ENCODE data around the gene BFSP2. TPM values are rescaled to one million over a fixed set of nuclear protein-coding genes. Genes with fewer than 3 reads are reported as not detected.

The BFSP2 gene
- polyA plus RNA-seq, 1 donor = not detected

DNA sequence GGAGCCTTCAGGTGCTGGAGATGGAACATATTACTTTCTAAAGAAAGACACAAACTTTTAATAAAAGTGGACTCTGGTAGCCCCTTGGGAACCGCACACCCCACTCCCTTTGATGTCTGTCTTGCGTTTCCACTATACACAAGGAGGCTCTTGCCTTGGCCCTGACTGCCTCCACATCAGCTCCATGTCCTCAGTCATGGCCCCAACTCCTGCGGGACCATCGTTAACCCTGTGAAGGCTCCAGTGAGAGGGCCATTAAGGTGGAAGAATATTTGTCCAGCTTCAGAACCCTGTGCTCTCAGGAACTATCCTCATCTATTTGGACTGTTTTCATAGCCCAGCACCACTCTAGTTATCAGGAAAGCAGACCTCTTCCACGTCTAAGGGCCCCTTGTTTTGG is 16.1 kb upstream of the BFSP2 start:
- no peak for DNase-seq (ENCODE audit: low read depth)

DNA sequence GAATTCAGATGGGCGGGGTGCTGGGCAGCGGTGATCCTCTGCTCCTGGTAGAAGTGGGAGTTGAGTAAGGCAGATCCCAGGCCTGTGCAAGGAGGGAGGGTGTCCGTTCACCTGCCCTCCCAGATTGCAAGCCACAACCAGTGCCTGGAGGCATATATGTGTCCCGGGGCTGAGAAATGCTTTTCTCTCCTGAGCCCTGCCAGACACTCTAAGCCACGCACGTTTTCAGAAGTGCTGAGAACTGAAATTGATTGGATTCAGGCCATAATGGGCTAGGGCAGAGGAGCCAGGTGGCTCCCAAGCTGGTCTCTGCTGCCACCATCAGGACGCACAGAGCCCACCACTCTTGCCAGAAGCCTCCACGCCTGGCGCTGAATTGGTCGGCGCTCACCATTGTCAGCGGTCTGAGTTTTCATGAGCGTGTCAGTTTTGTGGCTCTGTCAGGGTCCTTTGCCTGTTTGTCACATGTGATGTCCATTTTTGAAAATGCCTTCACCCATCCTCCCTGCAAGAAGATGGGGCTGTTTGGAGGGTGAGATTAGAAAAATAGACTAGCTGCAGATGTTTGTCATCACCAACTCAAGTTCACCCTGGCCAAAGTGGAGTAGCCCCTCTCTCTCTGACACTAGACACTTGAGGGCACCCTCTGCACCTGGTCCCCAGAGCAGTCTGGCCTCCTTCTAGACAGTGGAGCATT is 15.4 kb upstream of the BFSP2 start:
- peak; percentile 43 for DNase-seq (ENCODE audit: low read depth)

DNA sequence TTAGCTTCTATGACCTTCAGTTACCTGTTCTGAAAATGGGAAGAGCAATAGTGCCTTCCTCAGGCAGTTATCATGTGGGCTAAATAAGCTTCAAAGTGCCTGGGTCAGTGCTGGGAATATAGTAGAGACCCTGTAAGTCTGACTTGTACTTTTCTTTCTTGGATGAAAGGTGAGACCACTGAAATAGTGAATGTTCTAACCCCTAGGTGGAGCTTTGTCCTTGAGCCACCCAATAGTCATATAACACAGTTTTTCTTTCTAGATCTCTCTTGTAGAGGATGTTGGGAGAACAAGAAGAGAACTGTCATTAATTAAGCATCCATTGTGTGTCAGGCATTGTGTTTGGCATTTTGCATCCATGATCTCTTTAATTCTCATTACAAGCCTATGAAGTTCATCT is 13.0 kb upstream of the BFSP2 start:
- DNase-seq (ENCODE audit: low read depth) = no peak

DNA sequence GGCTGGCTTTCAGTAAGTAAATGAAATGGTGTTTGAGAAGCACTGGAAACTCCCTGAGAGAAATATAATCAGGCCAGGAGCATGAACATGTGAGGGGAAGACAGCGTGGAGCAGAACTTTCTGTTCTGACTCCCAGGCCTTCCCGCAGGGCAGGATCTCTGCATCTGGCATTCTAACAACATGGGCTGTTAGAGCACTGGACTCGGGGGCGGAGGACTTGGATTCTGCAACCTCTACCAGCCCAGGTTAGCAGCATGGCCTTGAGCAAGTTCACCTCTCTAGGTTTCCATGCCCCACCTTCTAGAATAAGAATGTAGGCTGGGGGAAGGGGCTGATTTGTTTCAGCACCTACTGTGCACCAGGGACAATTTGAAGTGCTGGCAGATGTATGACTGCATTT is 12.5 kb upstream of the BFSP2 start:
- no peak for DNase-seq (ENCODE audit: low read depth)

DNA sequence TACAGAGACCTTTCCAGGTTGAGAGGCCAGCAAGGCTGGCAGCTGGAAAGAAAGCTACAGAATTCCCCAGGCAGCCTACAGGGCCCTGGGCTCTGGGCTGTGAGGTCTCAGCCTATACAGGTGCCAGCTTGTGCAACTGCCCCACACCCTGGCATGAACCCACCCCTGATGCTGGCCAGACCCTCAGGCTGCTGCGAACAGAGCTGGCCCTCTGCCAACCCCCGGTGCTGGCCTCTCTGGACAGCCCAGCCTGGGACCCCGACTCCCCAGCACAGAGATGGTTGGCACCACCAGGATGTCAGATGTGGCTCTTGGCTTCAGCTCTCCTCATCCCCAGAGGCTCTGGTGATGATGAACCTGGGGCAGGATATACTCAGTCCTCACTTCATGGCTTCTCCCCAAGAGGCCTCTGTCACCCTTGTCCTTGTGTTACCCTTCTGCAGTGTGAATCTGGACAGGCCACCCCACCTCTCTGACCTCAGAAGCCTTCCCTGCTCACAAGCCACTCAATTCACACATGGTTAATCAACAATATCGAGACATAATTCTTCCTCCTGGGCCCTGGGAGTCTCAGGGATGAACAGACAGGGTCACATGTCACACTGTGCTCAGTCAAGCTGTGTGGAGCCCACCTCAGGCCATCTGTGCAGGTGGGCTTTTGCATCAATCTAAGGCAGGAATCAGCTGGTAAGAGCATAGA is 11.0 kb upstream of the BFSP2 start:
- DNase-seq (ENCODE audit: low read depth) = no peak

DNA sequence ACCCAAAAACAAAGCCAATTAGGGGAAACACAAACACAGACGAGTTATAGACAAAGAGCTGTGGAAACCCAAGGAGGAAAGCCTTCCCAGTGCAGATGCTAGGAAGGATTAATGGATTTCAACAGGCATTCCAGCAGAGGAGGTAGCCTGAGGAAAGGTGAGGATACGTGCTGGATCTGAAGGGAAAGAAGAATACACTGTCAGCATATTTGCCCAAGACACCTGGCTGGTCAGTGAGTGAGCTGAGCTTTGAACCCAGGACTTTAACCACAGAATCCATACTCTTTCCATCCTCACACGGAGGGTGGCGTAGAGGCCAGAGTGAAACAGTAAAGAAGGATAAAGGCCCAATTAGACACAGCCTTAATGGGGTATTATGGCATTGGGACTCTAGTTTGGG is 9.1 kb upstream of the BFSP2 start:
- no peak for DNase-seq (ENCODE audit: low read depth)

DNA sequence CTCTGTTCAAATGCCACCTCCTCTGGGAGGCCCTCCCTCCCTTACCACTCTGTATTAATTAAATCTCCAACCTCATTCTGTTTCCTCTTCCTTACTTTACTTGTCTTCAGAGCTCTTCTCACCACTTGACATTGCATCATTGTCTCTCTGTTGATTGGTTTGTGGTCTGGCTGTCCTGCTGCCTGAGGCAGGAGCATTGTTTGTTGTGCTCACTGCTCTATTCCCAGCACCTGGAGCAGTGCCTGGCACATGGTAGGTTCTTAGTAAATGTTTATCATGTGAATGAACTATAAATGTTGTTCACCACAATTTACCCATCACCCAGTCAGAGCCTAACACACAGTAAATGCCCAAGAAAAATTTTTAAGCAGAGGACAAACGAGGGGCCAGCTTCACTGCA is 6.7 kb upstream of the BFSP2 start:
- no peak for DNase-seq (ENCODE audit: low read depth)

DNA sequence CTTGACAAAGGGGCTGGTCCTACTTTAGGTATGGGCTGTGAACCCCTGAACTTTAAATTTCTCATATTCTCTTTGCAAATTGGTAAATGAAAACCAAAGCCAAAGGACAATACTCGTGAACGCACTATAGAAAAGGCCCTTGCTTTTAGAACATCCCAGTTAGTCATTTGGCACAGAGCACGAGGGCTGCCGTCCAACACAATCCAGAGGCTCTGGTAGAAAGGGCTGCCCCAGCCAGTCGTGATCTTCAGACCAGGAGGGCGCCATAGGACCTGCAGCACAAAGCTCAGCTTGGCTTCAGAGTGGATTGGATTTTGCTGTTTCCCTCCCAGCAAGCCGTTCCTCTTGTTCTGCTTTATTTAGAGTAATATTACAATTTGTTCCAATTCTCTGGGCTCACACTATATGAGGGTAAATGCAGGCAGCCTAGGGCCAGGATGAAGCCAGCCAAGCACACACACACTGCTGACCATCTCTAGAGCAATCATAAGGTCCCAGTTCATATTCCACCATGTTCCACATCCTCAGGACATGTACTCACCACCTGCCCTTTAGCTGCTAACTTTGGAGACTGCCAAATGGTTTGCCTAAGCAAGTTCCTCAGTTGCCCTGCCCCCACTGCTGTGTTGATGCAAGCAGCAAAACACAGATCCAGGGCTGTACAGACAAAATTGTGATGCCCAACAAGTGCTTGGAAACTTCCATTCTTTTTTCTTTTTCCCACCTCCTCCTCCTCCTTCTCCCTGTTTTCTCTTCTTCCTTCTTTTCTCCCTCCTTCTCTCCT is 6.0 kb upstream of the BFSP2 start:
- no peak for DNase-seq (ENCODE audit: low read depth)

DNA sequence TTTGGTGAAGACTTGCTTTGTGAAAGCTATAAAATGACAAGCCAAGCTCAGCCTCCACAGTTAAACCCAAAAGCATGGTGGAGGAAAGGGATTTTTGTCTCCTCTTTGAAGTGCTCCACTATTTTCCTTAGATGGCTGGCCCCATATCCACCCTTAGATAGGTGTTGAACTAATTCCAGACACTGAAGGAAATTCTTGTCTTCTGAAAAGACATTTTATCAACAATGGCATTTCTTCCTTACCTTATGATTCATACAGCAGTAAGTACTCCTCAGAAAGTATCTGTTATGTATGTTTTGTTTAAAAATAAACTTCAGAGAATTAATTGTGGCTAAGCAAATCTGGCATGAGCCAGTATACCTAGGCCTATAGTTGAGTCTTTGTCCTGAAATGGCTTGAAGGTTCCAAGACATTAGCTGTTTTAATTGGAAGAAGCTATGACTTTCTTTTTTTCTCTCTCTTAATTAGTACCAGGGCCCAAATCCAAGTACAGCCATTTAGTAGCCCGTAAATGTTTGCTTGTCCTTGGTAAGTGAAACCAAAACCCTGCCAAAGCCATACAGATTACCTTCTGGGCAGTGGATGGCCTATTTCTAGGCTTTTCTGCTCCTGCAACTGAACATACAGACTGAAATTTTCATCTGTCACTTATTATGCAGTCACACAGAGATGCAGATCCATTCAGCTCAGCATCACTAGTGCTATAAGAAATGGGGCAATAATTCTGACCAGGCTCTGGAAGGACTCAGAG is 5.1 kb upstream of the BFSP2 start:
- DNase-seq (ENCODE audit: low read depth) = no peak

DNA sequence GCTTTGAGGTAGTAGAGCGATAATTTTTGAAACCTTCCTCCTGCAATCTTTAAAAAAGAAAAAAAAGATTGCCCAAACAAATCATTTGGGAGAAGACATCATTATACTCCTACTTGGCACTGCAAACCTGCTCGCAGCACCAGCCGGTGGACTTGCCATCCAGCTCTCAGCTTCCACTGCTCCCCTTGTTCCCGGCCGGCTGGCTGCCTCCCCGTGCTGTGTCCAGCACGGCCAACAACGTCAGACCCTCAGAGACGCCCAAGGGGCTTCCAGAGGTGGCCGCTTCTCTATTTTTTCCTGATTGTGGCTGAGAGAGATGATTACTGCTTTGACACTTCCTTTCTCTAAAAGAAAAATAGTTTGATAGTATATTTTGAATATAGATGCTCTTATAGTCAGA is 3.0 kb upstream of the BFSP2 start:
- DNase-seq (ENCODE audit: low read depth) = no peak

DNA sequence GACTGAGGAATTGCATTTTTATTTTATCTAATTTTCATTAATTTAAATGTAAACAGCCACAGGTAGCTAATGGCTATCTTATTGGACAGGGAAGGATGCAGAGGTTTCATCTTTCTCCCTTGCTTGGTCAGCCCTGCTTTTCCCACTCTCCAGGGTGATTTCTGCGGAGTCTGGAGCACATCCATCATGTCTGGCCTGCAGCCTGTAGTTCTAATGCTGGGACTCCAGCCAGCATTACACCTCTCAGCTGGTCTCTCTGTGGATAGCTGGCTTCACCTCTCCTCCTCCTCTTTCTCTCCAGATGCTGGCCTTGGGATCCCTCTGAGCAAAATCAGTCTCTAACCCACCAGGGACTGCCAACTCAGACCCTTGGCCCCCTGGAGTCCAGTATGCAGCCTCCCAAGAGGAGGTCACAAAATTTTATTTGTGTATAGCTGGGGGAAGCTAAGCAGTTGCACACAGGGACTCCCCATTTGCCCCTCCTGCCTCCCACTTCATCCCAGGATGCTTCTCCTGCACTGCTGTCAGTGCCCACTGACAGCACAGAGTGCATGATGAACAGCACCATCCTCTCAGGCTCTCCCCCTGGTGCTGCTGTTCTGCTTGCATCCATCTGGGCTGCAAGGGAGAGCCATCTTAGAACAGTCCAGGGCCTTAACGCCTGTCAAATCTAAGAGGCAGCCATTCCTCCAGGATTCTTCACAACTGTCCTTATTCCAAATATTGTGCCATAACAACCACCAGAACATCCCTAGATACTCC is 1.7 kb downstream of the BFSP2 start:
- DNase-seq (ENCODE audit: low read depth) = no peak

DNA sequence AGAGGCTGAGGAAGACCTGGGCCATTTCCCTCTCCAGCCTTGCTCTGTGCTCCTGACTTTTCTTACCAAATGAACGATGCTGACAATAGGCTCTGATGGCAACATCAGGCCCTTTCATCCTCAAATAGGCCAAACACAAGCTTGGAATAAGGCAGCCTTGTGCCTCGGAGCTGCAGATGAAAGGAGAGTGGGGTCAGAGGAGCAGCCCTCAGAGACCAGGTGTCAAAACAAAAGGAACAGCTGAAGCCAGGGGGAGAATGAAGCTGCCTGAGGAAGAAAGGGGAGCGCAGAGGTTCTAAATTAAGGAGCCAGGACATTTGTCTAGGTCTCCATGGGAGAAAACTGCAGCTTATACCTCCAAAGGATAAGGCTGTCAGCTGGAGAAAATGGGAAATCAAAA is 5.1 kb downstream of the BFSP2 start:
- DNase-seq (ENCODE audit: low read depth) = no peak

DNA sequence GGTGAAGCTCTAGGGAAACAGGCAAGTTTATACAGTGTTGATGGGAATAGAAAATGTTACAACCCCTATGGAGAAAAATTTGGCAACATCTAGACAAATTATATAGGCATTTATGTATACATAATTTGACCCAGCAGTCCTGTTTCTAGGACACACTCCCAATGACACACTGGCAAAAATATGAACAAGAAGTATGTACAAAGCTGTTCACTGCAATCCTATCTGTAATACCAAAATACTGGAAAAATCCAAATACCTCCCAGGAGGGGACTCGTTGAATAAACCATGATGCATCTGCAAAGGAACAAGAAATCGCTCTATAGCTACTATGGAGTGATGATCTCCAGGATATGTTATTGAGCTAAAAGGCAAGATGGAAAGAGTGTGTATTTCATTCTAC is 8.5 kb downstream of the BFSP2 start:
- no peak for DNase-seq (ENCODE audit: low read depth)

DNA sequence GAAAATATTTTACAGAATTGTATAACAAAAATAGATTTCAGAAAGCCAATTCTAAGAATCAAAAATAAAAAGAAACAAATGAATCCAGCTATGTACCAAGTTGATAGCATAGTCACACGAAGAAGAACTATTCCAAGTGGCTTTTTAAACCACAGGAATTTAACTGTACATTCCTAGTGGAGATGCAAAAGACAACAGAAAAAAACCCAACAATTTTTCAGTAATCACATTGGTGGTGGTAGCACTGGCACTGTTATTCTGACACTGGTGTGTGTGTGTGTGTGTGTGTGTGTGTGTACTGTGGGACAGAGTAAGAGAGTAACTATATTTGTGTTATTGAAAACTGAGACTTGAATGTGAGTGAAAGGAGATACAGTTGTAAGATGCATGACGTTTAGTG is 9.1 kb downstream of the BFSP2 start:
- DNase-seq (ENCODE audit: low read depth) = no peak

DNA sequence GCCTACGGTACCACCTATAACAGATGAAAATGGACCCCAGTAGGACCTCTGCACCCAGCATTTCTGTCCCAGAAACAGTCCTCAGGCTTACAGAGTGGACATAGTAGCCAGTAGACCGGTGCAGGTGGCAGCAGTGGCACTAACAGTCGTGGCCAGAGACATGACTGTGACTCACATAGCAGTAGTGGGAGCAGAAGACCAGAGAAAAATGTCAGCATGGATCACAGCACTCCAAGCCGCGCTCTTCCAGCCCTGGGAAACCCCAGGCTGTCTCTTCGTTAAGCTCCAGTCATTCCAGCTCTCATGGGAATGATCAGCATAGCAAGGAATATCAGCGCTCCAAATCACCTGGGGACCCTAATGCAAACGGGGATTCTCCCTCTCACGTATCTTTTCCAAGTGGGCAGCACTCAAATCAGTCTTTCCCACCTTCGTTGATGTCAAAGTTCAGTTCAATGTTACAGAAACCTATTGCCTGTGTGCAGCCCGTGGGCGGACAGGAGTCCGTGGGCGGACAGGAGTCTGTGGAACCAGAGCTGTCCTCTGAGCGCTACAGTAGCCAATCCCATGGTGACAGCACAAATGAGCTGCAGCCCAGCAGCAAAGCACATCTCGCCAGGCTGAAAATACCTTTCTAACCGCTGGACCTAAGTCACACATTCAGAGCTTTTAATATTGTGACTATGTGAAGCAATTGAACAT is 10.5 kb downstream of the BFSP2 start:
- no peak for DNase-seq (ENCODE audit: low read depth)

DNA sequence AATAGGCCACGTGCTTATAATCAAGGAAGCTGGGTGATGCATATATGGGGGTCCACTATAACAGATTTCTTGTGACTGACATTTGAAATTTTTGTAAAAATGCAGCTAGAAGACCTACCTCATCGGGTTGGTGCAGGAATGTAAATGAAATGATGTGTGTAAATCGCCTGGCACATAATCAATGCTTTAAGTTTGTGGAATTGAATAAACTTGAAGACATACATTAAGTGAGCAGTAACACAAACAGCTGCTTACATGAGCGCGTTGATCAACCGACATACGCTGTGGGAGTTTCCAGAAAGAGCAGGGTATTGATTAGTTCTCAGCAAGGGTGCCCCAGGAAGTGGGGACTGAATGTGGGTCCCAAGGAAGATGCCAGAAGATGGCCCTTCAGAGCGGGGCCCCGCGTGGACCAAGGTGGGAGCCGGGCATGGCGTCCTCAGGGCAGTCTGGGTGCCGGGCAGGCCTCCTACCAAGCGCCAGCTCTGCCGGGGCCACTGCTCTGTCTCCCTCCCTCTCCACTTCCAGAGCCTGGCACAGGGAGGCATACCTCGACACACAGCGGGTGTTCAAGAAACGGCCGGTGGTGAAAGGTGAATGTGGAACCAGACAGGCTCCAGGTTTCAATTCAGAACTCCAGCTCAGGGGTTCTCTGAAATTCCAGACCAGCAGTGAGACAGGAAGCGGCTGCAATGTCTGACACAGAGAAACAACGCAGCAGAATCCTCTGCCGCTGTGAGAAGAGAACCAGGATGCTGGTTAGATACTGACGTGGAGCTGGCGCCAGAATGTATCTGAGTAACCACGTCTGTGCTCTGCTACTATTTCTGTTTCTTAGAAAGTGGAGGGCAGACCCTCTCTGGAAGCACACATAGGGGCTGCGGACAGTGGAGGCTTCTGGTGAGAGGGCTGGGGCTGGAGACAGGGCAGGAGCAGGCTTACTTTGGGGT is 12.6 kb downstream of the BFSP2 start:
- no peak for DNase-seq (ENCODE audit: low read depth)

DNA sequence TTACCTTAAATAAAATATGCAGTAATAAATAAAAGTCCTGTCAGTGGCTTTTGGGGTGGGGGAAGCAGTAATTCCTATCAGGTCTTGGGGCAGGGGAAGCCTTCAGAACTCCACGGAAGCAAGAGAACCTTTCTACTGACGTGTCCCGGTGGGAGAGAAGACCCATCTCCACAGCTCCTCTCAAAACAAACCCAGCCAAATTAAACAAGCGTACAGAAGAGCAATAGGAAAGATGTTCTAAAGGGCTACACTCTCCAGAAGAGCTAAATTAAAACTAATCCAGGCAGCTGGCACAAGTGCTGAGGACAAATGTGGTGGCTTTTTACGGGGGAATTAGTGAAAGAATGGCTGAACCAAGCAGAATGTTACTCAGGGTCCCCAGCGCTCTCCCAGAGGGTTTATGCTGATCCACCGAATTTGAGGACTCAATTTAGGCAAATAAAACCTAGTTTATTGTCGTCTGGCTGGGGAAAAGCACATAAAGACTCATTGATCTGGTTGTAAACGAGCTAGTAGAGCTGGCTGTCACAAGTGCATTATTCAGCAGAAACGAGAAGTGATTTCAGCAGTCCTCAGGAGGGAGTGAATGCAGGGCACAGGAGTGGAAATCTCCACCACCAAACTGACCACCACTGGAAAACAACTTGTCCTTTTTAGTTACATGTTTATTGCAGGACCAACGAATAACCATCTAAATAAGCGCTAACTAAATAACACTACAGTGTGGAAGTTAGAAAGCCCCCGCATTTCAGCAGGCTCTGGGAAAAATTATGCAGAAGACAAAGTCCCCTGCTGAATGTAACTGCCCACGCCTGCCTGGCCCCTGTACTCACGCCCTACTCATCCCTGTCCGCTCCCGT is 13.5 kb downstream of the BFSP2 start:
- DNase-seq (ENCODE audit: low read depth) = no peak

DNA sequence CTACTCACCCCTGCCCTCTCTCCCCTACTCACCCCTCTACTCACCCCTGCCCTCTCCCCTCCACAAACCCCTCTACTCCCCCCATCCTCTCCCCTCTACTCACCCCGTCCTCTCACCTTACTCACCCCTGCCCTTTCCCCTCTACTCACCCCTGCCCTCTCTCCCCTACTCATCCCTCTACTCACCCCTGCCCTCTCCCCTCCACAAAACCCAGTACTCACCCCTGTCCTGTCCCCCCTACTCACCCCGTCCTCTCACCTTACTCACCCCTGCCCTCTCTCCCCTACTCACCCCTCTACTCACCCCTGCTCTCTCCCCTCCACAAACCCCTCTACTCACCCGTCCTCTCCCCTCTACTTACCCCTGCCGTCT is 14.2 kb downstream of the BFSP2 start:
- DNase-seq (ENCODE audit: low read depth) = no peak

DNA sequence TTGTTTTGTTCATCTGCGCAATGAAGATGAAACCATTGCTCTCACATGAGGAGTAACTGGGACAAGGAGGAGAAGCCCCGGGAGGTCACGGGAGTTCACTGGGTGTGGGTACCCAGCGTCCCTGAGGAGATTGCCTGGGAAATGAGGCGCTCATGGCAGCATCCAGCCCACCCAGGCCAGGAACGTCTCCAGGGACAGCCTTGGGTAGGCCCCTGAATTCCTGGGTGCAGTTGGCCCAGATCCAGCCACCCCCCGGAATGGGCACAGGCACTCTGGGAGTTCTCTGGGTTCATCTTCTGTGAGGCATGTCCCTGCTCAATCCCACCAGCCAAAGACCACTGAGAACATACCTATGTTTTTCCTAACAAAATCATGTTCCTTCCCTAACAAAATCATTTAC is 18.5 kb downstream of the BFSP2 start:
- no peak for DNase-seq (ENCODE audit: low read depth)

Measured in forelimb muscle (tissue), 1 donor.